ENCODE results near the gene RAVER2.
"Not testable (repeated sequence)": the region's sequence is repeated elsewhere in the genome, so short reads cannot be mapped to it uniquely, and the experiment has no call there.

The RAVER2 gene

GRCh38 chr1:64744492-64745180 lies at the start of gene RAVER2:
TSS of gene RAVER2 (plus strand) at chr1:64745075. CDS start at chr1:64745173, 98 bp downstream.
- DNase-seq (ENCODE audit: low spot score): peak; percentile 51
- FAIRE-seq: no peak

DNA sequence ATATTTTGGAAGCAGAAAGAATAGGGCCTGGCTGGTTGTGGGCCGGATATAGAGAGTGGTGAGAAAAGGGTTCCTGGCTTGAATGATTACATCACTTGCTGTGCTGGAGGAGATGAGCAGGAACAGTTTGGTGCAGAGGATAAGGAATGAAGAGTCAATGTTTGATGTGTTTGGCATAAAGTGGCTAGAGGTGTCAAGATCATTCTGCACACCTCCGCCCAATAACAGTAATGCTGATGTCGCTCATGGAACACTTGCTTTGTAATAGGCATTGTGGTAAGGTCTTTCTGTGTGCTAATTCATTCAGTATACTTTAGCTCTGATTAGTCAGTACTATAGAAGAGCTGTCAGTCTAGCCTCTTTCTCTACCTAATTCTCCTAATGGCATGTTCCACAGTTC lies 48.0 kb upstream of the RAVER2 start:
- FAIRE-seq: no peak
- no peak for DNase-seq (ENCODE audit: low spot score)

GRCh38 chr1:64699327-64699726 lies 45.5 kb upstream of the RAVER2 start:
- FAIRE-seq (no peak), DNase-seq (ENCODE audit: low spot score) (no peak)

DNA sequence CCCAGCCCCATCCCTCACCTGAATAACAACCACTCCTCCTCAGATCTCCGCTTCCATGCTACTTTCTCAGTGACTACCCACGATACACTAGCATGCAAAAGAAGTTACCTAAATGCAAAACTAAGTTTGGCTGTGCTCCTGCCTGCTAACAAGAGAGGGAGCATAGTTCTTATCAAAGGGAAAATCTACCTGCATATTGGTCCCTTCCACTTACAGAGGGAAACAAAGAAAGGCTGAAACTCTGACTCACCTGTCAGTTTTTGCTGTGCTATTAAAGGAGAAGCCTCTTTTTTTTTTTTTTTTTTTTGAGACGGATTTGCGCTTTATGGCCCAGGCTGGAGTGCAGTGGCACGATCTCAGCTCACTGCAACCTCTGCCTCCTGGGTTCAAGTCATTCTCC lies 43.8 kb upstream of the RAVER2 start:
- DNase-seq (ENCODE audit: low spot score) (no peak), FAIRE-seq (no peak)

DNA sequence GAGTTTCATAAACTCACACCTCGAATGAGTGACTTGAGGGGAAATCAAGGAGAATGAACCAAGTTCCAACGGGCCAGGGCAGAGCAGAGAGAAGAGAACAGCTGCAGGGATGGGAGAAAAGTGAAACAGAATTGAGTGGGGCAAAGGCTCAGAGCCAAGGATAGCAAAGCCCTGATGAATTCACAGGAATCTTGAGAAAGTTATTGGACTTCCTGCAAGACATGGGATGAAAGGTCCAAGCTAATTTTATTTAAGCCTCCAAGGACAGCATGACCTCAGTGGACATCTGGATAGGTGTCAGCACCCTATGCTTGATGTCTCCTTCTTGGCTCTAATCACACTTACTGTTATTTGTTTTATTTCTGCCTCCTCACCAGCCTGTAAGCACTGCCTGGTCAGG lies 43.0 kb upstream of the RAVER2 start:
- DNase-seq (ENCODE audit: low spot score): no peak
- no peak for FAIRE-seq

- not testable (repeated sequence) for DNase-seq (ENCODE audit: low spot score); FAIRE-seq
These were observed 42.2 kb upstream of the RAVER2 start for GRCh38 chr1:64702670-64703069.

DNA sequence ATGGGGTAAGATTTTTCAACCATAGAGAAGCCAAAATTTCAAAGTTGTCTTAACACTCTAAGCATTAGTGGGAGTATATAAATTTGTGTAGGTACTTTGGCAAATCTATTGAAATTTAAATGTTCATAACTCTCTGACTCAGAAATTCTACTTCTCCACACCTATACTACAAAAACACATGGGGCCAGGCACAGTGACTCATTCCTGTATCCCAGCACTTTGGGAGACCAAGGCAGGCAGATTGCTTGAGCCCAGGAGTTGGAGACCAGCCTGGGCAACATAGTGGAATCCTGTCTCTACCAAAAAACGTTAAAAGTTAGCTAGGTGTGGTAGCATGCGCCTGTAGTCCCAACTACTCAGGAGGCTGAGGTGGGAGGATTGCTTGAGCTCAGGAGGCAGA lies 41.3 kb upstream of the RAVER2 start:
- DNase-seq (ENCODE audit: low spot score) (no peak), FAIRE-seq (no peak)

GRCh38 chr1:64705591-64705990 lies 39.3 kb upstream of the RAVER2 start:
- no peak for DNase-seq (ENCODE audit: low spot score)
- FAIRE-seq: no peak

GRCh38 chr1:64711266-64711665 lies 33.6 kb upstream of the RAVER2 start:
- DNase-seq (ENCODE audit: low spot score) (no peak), FAIRE-seq (no peak)

DNA sequence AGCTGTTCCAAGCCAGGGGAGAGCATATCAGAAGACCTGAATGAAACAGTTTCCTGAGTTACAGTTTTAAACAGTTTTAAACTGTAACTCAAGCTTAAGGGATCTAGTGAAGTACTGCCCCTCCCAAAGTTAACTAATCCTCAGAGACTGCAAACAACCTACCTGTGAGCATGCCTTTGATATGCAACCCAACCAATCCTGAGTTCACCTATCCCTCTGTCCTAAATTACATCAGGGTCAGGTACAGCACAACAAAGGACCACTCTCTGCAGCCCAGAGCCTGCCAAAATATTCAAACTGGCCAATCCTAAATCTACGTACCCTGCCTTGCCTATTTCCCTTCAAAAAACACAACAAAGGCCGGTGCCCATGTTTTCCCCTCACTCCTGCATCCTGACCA lies 32.8 kb upstream of the RAVER2 start:
- FAIRE-seq (no peak), DNase-seq (ENCODE audit: low spot score) (no peak)

GRCh38 chr1:64715186-64715585 lies 29.7 kb upstream of the RAVER2 start:
- no peak for FAIRE-seq

DNA sequence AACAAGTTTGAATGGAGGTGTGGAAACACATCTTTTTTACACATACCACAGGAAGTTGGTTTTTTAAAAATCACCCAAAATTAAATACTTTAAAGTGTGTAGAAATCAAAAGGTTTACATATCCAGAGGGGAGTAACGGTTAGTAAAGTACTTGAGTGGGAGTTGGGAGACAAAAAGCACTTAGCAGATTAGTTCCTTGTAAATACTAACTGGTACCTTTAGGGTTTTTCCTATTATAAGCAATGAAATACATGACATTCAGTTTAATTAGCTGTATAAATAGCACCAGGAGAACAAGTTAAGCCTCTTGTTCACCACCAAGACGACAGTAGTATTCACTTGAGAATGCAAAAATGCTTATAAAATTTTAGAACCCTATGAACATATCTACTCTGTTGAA lies 23.7 kb upstream of the RAVER2 start:
- DNase-seq (ENCODE audit: low spot score) (no peak), FAIRE-seq (no peak)

More at GRCh38 chr1:64715186-64715585, 29.7 kb upstream of the RAVER2 start:
- DNase-seq (ENCODE audit: low spot score): no peak

- FAIRE-seq: no peak
- no peak for DNase-seq (ENCODE audit: low spot score)
These were observed 23.2 kb upstream of the RAVER2 start for GRCh38 chr1:64721576-64722145.

DNA sequence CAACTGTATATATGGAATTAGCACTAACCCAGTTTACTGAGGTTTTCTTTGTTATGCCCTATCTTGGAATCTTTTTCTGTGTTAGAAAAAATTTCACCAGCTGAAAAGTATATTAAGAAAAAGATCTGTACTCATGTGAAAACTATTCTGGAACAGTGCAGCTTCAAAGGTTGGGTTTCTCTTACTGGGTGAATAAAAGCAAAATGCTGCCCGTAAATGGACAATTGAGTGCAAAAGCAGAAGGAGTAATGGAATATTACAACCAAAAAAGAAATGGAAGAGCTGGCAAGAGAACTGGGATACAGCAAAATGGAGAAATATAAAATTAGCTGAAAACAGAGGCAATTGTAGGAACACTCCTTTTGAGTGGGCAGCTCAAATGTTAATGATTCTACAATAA lies 17.0 kb upstream of the RAVER2 start:
- DNase-seq (ENCODE audit: low spot score) (no peak), FAIRE-seq (no peak)

GRCh38 chr1:64733581-64734286 lies 11.1 kb upstream of the RAVER2 start:
- FAIRE-seq: no peak
- no peak for DNase-seq (ENCODE audit: low spot score)

DNA sequence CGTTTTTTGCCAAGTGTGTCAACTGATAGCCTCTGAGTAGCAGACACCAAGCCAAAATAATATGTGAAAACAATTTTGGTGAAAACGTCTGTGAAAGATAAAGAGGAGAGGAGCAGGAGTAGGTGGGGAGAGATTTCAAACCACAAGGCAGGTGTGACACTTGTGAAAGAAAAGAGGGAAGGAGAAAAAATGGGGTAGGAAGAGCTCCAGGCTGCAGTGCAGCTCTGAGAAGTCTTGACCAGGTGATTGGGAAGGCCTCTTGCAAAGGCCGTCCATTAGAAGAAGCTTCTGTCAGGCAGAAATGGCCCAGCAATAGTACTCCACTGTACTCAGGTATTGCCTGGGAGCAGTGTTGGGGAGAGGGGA lies 10.6 kb upstream of the RAVER2 start:
- FAIRE-seq (no peak), DNase-seq (ENCODE audit: low spot score) (no peak)

- not testable (repeated sequence) for FAIRE-seq; DNase-seq (ENCODE audit: low spot score)
These were observed 4.2 kb upstream of the RAVER2 start for GRCh38 chr1:64740687-64741086.

GRCh38 chr1:64743954-64744491 lies 852 bp upstream of the RAVER2 start:
- DNase-seq (ENCODE audit: low spot score) (no peak), FAIRE-seq (no peak)

DNA sequence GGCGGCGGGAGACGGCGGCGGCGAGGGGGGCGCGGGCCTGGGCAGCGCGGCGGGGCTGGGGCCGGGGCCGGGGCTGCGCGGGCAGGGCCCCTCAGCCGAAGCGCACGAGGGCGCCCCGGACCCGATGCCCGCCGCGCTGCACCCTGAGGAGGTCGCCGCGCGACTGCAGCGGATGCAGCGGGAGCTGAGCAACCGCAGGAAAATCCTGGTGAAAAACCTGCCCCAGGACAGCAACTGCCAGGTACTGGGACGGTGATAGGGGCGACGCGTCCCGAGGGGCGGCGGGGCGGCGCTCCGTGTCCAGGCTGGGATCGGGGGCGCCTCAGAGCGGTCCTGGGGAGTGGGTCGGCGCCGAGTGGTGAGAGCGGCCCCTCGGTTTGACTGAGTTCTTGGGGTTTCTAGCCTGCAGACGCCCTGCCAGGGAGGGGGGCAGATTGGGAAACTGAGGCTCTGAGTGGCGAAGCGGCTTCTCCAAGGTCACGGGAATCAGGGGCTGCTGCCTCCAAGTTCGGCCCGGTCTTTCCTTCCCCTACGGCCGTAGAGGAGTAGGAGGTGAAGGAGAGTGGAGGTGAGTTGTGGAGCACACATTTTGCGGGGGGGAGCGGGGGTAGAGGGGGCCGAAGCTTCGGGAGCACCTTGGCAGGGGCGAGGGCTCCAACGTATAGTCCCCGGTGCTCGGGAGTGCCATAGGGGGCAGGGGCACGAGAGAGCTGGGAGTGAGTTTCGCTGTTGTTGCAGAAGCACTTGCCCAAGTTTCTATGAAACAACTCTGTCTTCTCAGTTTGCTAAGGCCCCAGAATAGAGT lies 508 bp downstream of the RAVER2 start:
- FAIRE-seq: no peak
- DNase-seq (ENCODE audit: low spot score): no peak

DNA sequence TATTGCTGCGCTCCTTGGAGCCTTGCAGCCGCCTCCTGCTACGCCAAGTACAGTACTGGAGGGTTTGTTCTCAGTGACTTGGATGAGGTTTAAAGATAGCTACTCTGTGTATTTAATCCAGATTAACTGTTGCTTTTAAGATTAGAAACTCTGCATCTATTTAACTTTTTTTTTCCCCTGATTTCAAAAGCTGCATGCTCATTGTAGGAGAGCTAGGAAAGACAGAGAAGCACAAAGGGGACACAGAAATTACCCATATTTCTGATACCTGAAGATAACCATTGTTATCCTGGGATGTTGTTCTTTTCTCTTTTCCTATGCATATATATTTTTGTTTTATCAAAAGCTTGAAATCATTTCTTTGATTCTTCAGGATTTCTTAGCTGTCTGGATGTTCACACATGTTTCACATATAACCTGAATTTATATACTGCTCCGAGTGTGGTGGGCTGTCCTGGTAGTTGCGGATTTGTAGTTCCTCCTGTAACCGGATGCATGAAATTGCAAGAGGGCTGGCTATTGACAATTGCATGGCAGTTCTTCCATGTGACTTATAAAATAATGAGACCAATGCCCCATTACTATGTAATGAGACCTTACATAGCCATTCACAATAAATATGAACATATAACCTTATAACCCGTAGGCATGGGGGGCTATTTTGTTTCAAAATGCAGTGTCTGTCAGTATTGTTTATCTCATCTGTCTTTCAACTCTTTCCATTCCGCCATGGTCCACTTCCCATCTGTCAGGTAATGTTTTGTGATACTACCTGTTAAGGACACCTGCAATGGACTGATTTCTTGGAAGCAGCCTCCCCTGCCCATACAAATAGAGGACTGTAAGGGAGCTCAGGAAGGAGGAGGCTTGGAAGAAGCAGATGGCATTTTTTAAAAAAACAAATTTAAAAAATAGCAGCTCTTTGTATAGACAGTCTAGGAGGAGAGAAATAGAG lies 1.4 kb downstream of the RAVER2 start:
- FAIRE-seq (no peak), DNase-seq (ENCODE audit: low spot score) (no peak)

DNA sequence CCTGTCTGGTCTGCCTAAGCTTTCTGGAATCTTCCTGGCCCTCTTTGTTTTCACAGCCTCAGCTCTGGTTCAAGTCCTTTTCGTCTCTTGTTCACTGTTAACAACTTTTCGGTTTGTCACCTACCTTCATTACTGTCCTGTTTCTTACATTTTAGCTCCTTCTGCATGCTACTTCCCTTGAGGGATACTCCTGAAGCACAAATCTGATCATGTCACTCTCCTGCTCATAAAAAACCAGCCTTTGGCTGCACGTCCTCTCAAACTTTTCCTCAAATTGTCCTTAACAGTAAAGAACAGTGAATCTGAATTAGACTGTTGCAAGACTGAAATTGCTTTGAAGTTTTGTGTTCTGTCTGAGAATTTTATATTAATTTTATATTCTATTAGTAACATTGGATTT lies 3.3 kb downstream of the RAVER2 start:
- DNase-seq (ENCODE audit: low spot score): no peak
- no peak for FAIRE-seq
